A549 (cell line): ENCODE results near the gene SYTL3.

ENCODE experiments used
- ATOH8 ChIP-seq: fragments of 250-450 bp; sonication (Bioruptor Pico); IDR thresholded peaks from 2 replicates; pipeline ENCODE4 v1.5.0; 2020; ENCODE audit warnings: low read depth, mild to moderate bottlenecking, moderate library complexity
- FOSL2 ChIP-seq, 2 experiments: fragments of 450-650 bp in 1 of 2; fragments of >200 bp in 1 of 2; sonication (Bioruptor Twin) in 1 of 2; formaldehyde crosslinking; IDR thresholded peaks; 2 replicates each; pipeline versions ENCODE4 v1.5.0 to v1.6.1; 2016 to 2020; ENCODE audit warnings: mild to moderate bottlenecking in 1 of 2, moderate library complexity in 1 of 2
- POLR2A ChIP-seq: IDR thresholded peaks from 2 replicates; pipeline ENCODE4 v1.6.1; 2012; ENCODE audit warnings: mild to moderate bottlenecking, low read length
- ZFP36 ChIP-seq: fragments of 450-650 bp; IDR thresholded peaks from 2 replicates; pipeline ENCODE4 v1.6.1; 2014; ENCODE audit warnings: borderline replicate concordance; ENCODE audit not compliant: partially characterized antibody
- ZSCAN20 ChIP-seq: fragments of 250-450 bp; sonication (Bioruptor Pico); IDR thresholded peaks from 2 replicates; pipeline ENCODE4 v1.8.0; 2022; ENCODE audit warnings: mild to moderate bottlenecking, moderate library complexity
- TF ChIP-seq, protein P1 (sequence below): IDR thresholded peaks from 2 replicates; pipeline ENCODE4 v1.6.1; 2012
- TF ChIP-seq, protein P2 (sequence below): fragments of >200 bp; sonication (Bioruptor Twin); formaldehyde crosslinking; IDR thresholded peaks from 3 replicates; pipeline ENCODE4 v1.5.1; 2016

GRCh38 chr6:158772172-158772571 is 122.3 kb downstream of the SYTL3 start:
- TF ChIP-seq POLR2A (no peak), ZFP36 (no peak), ZSCAN20 (CRISPR knock-in tag) (no peak), ATOH8 (no peak), FOSL2 (IDR thresholded peaks at IDR 0.05) (no peak), FOSL2 (CRISPR knock-in tag; IDR thresholded peaks at IDR 0.05) (no peak)
- TF ChIP-seq, protein P1, sequence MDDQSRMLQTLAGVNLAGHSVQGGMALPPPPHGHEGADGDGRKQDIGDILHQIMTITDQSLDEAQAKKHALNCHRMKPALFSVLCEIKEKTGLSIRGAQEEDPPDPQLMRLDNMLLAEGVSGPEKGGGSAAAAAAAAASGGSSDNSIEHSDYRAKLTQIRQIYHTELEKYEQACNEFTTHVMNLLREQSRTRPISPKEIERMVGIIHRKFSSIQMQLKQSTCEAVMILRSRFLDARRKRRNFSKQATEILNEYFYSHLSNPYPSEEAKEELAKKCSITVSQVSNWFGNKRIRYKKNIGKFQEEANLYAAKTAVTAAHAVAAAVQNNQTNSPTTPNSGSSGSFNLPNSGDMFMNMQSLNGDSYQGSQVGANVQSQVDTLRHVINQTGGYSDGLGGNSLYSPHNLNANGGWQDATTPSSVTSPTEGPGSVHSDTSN = no peak
- TF ChIP-seq, protein P2, sequence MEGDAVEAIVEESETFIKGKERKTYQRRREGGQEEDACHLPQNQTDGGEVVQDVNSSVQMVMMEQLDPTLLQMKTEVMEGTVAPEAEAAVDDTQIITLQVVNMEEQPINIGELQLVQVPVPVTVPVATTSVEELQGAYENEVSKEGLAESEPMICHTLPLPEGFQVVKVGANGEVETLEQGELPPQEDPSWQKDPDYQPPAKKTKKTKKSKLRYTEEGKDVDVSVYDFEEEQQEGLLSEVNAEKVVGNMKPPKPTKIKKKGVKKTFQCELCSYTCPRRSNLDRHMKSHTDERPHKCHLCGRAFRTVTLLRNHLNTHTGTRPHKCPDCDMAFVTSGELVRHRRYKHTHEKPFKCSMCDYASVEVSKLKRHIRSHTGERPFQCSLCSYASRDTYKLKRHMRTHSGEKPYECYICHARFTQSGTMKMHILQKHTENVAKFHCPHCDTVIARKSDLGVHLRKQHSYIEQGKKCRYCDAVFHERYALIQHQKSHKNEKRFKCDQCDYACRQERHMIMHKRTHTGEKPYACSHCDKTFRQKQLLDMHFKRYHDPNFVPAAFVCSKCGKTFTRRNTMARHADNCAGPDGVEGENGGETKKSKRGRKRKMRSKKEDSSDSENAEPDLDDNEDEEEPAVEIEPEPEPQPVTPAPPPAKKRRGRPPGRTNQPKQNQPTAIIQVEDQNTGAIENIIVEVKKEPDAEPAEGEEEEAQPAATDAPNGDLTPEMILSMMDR = no peak
